22Rv1 (cell line): ENCODE measurements around the gene PCMT1.
A peak's percentile ranks its signal among the peaks of the same experiment; 100 is the strongest.

Source experiments
- H3K27ac ChIP-seq: fragments of 450-650 bp; 2 replicates; pipeline ENCODE4 v1.5.1; 2017
- CTCF ChIP-seq: fragments of 450-650 bp; IDR thresholded peaks from 2 replicates; pipeline ENCODE4 v1.5.1; 2017; ENCODE audit warnings: mild to moderate bottlenecking
- ZFX ChIP-seq: fragments of 450-650 bp; IDR thresholded peaks from 2 replicates; pipeline ENCODE4 v1.6.1; 2017; ENCODE audit warnings: antibody characterized with exemption, borderline replicate concordance

Gene PCMT1

GRCh38 chr6:149749594-149750135, at the start of gene PCMT1:
Gene PCMT1 (plus strand): TSS chr6:149749741. CDS start chr6:149749902, 161 bp downstream.
- TF ChIP-seq ZFX (no peak), CTCF (no peak)
- H3K27ac ChIP-seq, result peak within 1 kb of the TSS; percentile 95

GRCh38 chr6:149701714-149702113, 47.8 kb upstream of the PCMT1 start:
- TF ChIP-seq CTCF (no peak), ZFX (no peak)

GRCh38 chr6:149711711-149712110, 37.8 kb upstream of the PCMT1 start:
- no peak for TF ChIP-seq ZFX
- TF ChIP-seq CTCF, result no peak
- H3K27ac ChIP-seq, result no peak overlapping the region

More at GRCh38 chr6:149701714-149702113, 47.8 kb upstream of the PCMT1 start:
- no peak overlapping the region for H3K27ac ChIP-seq

- H3K27ac ChIP-seq, result no peak overlapping the region
- TF ChIP-seq ZFX (no peak), CTCF (no peak)
These were observed 35.1 kb upstream of the PCMT1 start for GRCh38 chr6:149714442-149714841.

GRCh38 chr6:149716181-149716963, 33.2 kb upstream of the PCMT1 start:
- TF ChIP-seq ZFX (no peak), CTCF (no peak)
- peak overlapping the region; percentile 99 for H3K27ac ChIP-seq

- peak overlapping the region; percentile 99 for H3K27ac ChIP-seq
- TF ChIP-seq ZFX (no peak), CTCF (no peak)
These were observed 32.3 kb upstream of the PCMT1 start for GRCh38 chr6:149717255-149717587.
